K562 (cell line): ENCODE data around the gene HCN3. TPM values are rescaled to one million over a fixed set of nuclear protein-coding genes. Genes with fewer than 3 reads are reported as not detected.

Experiments used
- ATF1 ChIP-seq, 2 experiments: fragments of 450-650 bp in 1 of 2; IDR thresholded peaks; 2 replicates each; pipeline ENCODE4 v1.6.1; 2016; ENCODE audit warnings: missing compliant biosample characterization in 1 of 2, missing genetic modification characterization in 1 of 2
- ATF7 ChIP-seq: fragments of 450-650 bp; IDR thresholded peaks from 2 replicates; pipeline ENCODE4 v1.7.1; 2014; ENCODE audit warnings: mild to moderate bottlenecking, moderate library complexity
- BHLHE40 ChIP-seq: IDR thresholded peaks from 2 replicates; pipeline ENCODE4 v1.6.1; 2011; ENCODE audit warnings: low read length, improper control_type of control experiment
- CBFA2T2 ChIP-seq: fragments of 450-650 bp; conservative IDR thresholded peaks from 2 replicates; pipeline ENCODE4 v1.6.1; 2017; ENCODE audit warnings: mild to moderate bottlenecking
- CBX8 ChIP-seq: fragments of 200-600 bp; sonication (generic); IDR thresholded peaks from 2 replicates; pipeline ENCODE4 v1.6.1; 2012; ENCODE audit warnings: borderline replicate concordance, mixed run types, low read depth, mild to moderate bottlenecking, moderate library complexity, mixed read lengths, low read length, control low read depth, inconsistent platforms; ENCODE audit not compliant: poor library complexity, severe bottlenecking; ENCODE audit errors: extremely low read depth
- CREB1 ChIP-seq, 2 experiments: sonication (generic) in 1 of 2; formaldehyde crosslinking in 1 of 2; IDR thresholded peaks; 2 replicates each; pipeline versions ENCODE4 v1.6.1 to v1.8.0; 2012 to 2022; ENCODE audit warnings: inconsistent platforms in 1 of 2, mild to moderate bottlenecking in 1 of 2, missing genetic modification reagents in 1 of 2, moderate library complexity in 1 of 2
- CXXC5 ChIP-seq: fragments of 250-450 bp; sonication (Bioruptor Pico); IDR thresholded peaks from 2 replicates; pipeline ENCODE4 v1.8.0; 2022; ENCODE audit warnings: inconsistent platforms, mild to moderate bottlenecking, moderate library complexity
- EP400 ChIP-seq: fragments of 450-650 bp; IDR thresholded peaks from 2 replicates; pipeline ENCODE4 v1.6.1; 2017; ENCODE audit warnings: antibody characterized with exemption, mild to moderate bottlenecking, moderate library complexity
- GABPB2 ChIP-seq: fragments of 250-450 bp; sonication (Bioruptor Pico); conservative IDR thresholded peaks from 2 replicates; pipeline ENCODE4 v1.5.1; 2021; ENCODE audit warnings: mild to moderate bottlenecking
- HDAC1 ChIP-seq, 2 experiments: fragments of 450-650 bp; IDR thresholded peaks; 2 replicates each; pipeline ENCODE4 v1.6.1; 2016 to 2017; ENCODE audit warnings: inconsistent platforms in 1 of 2, mild to moderate bottlenecking in 1 of 2, moderate library complexity in 1 of 2
- HNRNPK ChIP-seq: fragments of 200-400 bp; formaldehyde crosslinking; IDR thresholded peaks from one replicate; pipeline ENCODE4 v1.6.1; 2018; ENCODE audit warnings: mild to moderate bottlenecking, low read depth, low read length; ENCODE audit not compliant: poor library complexity, severe bottlenecking
- IFI16 ChIP-seq: fragments of 250-450 bp; sonication (Bioruptor Pico); IDR thresholded peaks from 2 replicates; pipeline ENCODE4 v2.1.2; 2022; ENCODE audit warnings: mild to moderate bottlenecking, inconsistent platforms
- KDM5B ChIP-seq: fragments of 200-600 bp; sonication (generic); IDR thresholded peaks from 2 replicates; pipeline ENCODE4 v1.6.1; 2012; ENCODE audit warnings: low read depth, mild to moderate bottlenecking, moderate library complexity, low read length, control low read depth, inconsistent platforms; ENCODE audit not compliant: insufficient replicate concordance
- KLF13 ChIP-seq: fragments of 450-650 bp; IDR thresholded peaks from 2 replicates; pipeline ENCODE4 v1.6.1; 2016; ENCODE audit warnings: missing genetic modification characterization, low read depth, mild to moderate bottlenecking, missing compliant biosample characterization, moderate library complexity, borderline replicate concordance
- KLF16 ChIP-seq: IDR thresholded peaks from 2 replicates; pipeline ENCODE4 v1.6.1; 2016; ENCODE audit warnings: antibody characterized with exemption
- MBD2 ChIP-seq: sonication (generic); IDR thresholded peaks from 2 replicates; pipeline ENCODE4 v1.6.1; 2016; ENCODE audit warnings: low read depth, borderline replicate concordance
- MTA1 ChIP-seq: fragments of 450-650 bp; IDR thresholded peaks from 2 replicates; pipeline ENCODE4 v1.6.1; 2017; ENCODE audit warnings: borderline replicate concordance
- NCOR1 ChIP-seq: fragments of 450-650 bp; IDR thresholded peaks from 2 replicates; pipeline ENCODE4 v1.6.1; 2016; ENCODE audit warnings: mild to moderate bottlenecking, moderate library complexity
- NFIX ChIP-seq: fragments of 250-450 bp; sonication (Bioruptor Pico); IDR thresholded peaks from 2 replicates; pipeline ENCODE4 v1.4.0; 2020; ENCODE audit warnings: low read depth, mild to moderate bottlenecking, moderate library complexity
- NONO ChIP-seq, 2 experiments: fragments of 200-400 bp in 1 of 2; fragments of 450-650 bp in 1 of 2; formaldehyde crosslinking in 1 of 2; IDR thresholded peaks; 2 replicates each; pipeline ENCODE4 v1.6.1; 2017; ENCODE audit warnings: low read depth in 2 of 2, mild to moderate bottlenecking in 2 of 2, moderate library complexity in 2 of 2, low read length in 1 of 2
- POLR2B ChIP-seq: fragments of 450-650 bp; IDR thresholded peaks from 2 replicates; pipeline ENCODE4 v1.6.1; 2018; ENCODE audit warnings: low read depth; ENCODE audit not compliant: partially characterized antibody
- POLR2G ChIP-seq: fragments of 200-400 bp; formaldehyde crosslinking; IDR thresholded peaks from 2 replicates; pipeline ENCODE4 v1.6.1; 2017; ENCODE audit warnings: low read depth, mild to moderate bottlenecking, antibody characterized with exemption, low read length, moderate library complexity
- PPARD ChIP-seq: fragments of 250-450 bp; sonication (Bioruptor Pico); IDR thresholded peaks from 2 replicates; pipeline ENCODE4 v1.8.0; 2022; ENCODE audit warnings: inconsistent platforms, mild to moderate bottlenecking, moderate library complexity
- PRMT5 ChIP-seq: sonication (generic); formaldehyde crosslinking; IDR thresholded peaks from 2 replicates; pipeline ENCODE4 v1.5.0; 2020; ENCODE audit warnings: missing genetic modification reagents
- RCOR1 ChIP-seq, 2 experiments: IDR thresholded peaks; 2 replicates each; pipeline ENCODE4 v1.6.1; 2012; ENCODE audit warnings: low read depth in 2 of 2, low read length in 2 of 2, borderline replicate concordance in 1 of 2, improper control_type of control experiment in 1 of 2
- TAF9B ChIP-seq: fragments of 450-650 bp; IDR thresholded peaks from 2 replicates; pipeline ENCODE4 v1.6.1; 2018; ENCODE audit warnings: mild to moderate bottlenecking; ENCODE audit not compliant: partially characterized antibody
- TRIM24 ChIP-seq, 2 experiments: fragments of 450-650 bp; IDR thresholded peaks; 2 replicates each; pipeline ENCODE4 v1.6.1; 2016
- WHSC1 ChIP-seq: IDR thresholded peaks from one replicate; pipeline ENCODE4 v1.6.1; 2012; ENCODE audit warnings: low read length, control low read depth, inconsistent platforms
- ZBTB1 ChIP-seq: sonication (generic); formaldehyde crosslinking; IDR thresholded peaks from 2 replicates; pipeline ENCODE4 v1.8.1; 2023; ENCODE audit warnings: missing genetic modification reagents, low read depth, mild to moderate bottlenecking, borderline replicate concordance
- ZFX ChIP-seq: sonication (generic); formaldehyde crosslinking; IDR thresholded peaks from 2 replicates; pipeline ENCODE4 v1.8.0; 2022; ENCODE audit warnings: mild to moderate bottlenecking, missing genetic modification reagents, moderate library complexity
- polyA plus RNA-seq, 8 experiments: library from polyadenylated mRNA; depleted of rRNA in 4 of 8; stranded (reverse) in 5 of 8; unstranded in 3 of 8; fragments of >200 nt; fragmentation: Nextera tagmentation in 2 of 8; fragmentation: Illumina TruSeq in 1 of 8; extraction: Ambion mirVana in 2 of 8; extraction: Trizol in 1 of 8; gene quantifications; 2 replicates each; pipeline versions ENCODE4 v1.2.1 to v1.2.3, GENCODE V29; 2011 to 2014; ENCODE audit warnings: inconsistent platforms in 1 of 8, missing spikeins in 1 of 8
- total RNA-seq, 7 experiments: library from RNA; depleted of rRNA in 6 of 7; stranded (reverse); fragments of >200 nt in 6 of 7; fragmentation: Illumina TruSeq in 2 of 7; extraction: Trizol in 2 of 7; gene quantifications; 2 replicates each; pipeline versions ENCODE4 v1.2.1 to v1.2.3, GENCODE V29; 2011 to 2021; ENCODE audit warnings: low replicate concordance in 1 of 7
- TF ChIP-seq, protein P1 (sequence below): fragments of 450-650 bp; formaldehyde crosslinking; conservative IDR thresholded peaks from 2 replicates; pipeline ENCODE4 v1.4.0; 2022; ENCODE audit warnings: mild to moderate bottlenecking, missing genetic modification characterization

HCN3 gene
- total and polyA plus RNA-seq, 9 of the 15 experiments (the other 6 are each of a cell fraction or from before 2014, with no cell fraction given), result 0.91 to 9.7 (median 3.9) TPM

DNA sequence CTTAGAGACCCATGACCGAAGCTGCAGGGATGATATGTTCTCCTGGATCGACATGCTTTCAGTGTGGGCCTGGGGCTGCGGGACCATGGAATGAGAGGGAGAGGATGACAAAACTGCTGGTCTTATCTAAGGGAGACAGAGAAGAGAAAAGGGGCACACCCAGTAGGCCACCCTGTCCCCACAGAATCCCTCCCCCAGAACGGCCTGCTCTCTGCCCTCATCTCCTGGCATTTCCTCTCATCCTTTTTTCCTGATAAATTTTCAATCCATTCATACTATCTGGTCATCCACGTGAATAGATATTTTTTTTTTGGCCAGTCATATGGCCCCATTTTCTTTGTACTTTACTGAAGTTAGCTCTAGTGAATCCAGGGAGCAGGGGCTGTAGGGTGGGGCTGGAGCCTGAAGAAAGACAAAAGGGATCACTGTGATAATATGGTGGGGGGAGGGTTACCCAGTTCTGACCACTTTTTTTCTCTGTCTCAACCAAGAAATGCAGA is 24.1 kb downstream of the HCN3 start, which contains the start of gene PKLR (continued):
- TF ChIP-seq, protein P1, sequence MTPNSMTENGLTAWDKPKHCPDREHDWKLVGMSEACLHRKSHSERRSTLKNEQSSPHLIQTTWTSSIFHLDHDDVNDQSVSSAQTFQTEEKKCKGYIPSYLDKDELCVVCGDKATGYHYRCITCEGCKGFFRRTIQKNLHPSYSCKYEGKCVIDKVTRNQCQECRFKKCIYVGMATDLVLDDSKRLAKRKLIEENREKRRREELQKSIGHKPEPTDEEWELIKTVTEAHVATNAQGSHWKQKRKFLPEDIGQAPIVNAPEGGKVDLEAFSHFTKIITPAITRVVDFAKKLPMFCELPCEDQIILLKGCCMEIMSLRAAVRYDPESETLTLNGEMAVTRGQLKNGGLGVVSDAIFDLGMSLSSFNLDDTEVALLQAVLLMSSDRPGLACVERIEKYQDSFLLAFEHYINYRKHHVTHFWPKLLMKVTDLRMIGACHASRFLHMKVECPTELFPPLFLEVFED, result no peak
- TF ChIP-seq EP400 (peak; percentile 56; the same call in 1 of the 2 replicates), KDM5B (peak; percentile 11), KLF16 (peak; percentile 23; the same call in 1 of the 2 replicates), RCOR1 (IDR thresholded peaks at IDR 0.05; ENCODE audit: borderline replicate concordance in 1 of 2, low read depth in 2 of 2, low read length in 2 of 2) (peak in 1 of 2 experiments; percentile 41; a peak in 1 of 4 replicates), GABPB2 (CRISPR knock-in tag) (no peak), PRMT5 (CRISPR knock-in tag) (no peak), CXXC5 (CRISPR knock-in tag) (peak; percentile 22), IFI16 (CRISPR knock-in tag) (no peak), TAF9B (peak; percentile 46), ATF7 (no peak; the same call in 1 of the 2 replicates), POLR2G (no peak), ZBTB1 (CRISPR knock-in tag) (no peak), NFIX (no peak), PPARD (no peak), BHLHE40 (0 out of 2 replicates have a peak, but pooled peaks have one; percentile 7), POLR2B (peak; percentile 27), CBX8 (no peak), HNRNPK (no peak), ATF1 (CRISPR knock-in tag; IDR thresholded peaks at IDR 0.05) (no peak), ATF1 (tag; IDR thresholded peaks at IDR 0.05) (no peak), ZFX (CRISPR knock-in tag) (no peak), CREB1 (IDR thresholded peaks at IDR 0.05) (no peak), CREB1 (CRISPR knock-in tag; IDR thresholded peaks at IDR 0.05) (no peak), MTA1 (no peak), KLF13 (tag) (no peak), TRIM24 (IDR thresholded peaks at IDR 0.05) (peak in 1 of 2 experiments; percentile 10; a peak in 1 of 4 replicates), WHSC1 (no peak), MBD2 (0 out of 2 replicates have a peak, but pooled peaks have one; percentile 19), HDAC1 (IDR thresholded peaks at IDR 0.05) (0 out of 4 replicates have a peak, but pooled peaks of 1 of the 2 experiments have one; percentile 63), NONO (IDR thresholded peaks at IDR 0.05; ENCODE audit: low read depth in 2 of 2, low read length in 1 of 2) (no peak), NCOR1 (peak; percentile 68), CBFA2T2 (peak; percentile 60)
